GM12892 (cell line): Measurements from ENCODE around the gene TMEM141.

ENCODE experiments used
- POLR2A ChIP-seq: IDR thresholded peaks from 2 replicates; pipeline ENCODE4 v1.6.1; 2011; ENCODE audit warnings: low read depth, low read length, control low read depth
- POLR2AphosphoS5 ChIP-seq: IDR thresholded peaks from 2 replicates; pipeline ENCODE4 v1.6.1; 2011; ENCODE audit warnings: low read depth, low read length, control low read depth

DNA sequence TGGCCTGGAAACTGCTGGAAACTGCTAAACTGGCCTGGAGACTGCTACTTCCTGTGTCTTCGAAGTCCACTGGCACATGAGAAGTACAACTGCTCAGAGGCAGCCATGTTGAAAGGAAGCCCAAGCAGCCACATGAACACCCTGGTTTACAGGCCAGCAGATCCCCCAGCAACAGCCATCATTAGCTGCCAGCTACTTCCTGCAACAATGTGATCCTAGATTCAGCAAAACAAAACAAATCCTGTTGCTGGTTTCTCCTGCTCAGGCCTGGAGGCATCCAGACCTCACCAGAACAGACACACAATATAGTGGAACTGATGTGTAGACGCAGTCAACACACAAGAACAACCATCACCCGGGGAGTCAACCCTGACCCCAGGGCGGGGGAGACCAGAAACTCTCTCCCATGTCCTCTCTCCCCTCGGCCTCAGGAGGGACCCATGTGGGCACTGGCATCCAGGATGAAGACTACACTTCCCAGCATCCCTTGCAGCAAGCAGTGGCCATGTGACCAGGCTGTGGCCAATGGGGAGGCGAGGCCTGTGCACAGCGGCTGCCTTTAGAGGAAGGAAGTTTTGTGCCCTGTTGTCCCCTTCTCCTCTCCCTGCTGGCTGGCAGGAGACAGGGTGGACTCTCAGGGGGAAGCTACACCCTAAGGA is 17.6 kb upstream of the TMEM141 start:
- no peak for TF ChIP-seq POLR2A
- no peak for TF ChIP-seq POLR2AphosphoS5
